Aortic smooth muscle cell (primary cell): ENCODE results near the gene FLRT2. TPM values are rescaled to one million over a fixed set of nuclear protein-coding genes. Genes with fewer than 3 reads are reported as not detected.

ENCODE experiments used
- total RNA-seq: library from RNA; depleted of rRNA; stranded (reverse); fragments of >200 nt; gene quantifications from 2 replicates; pipeline ENCODE4 v1.2.3, GENCODE V29; 2014

Gene FLRT2
- total RNA-seq = 2.8 and 6.8 TPM in 2 replicates

GRCh38 chr14:85529803-85530574, at the start of gene FLRT2:
Gene FLRT2 (plus strand): TSS chr14:85530144. CDS start chr14:85621515, 91,371 bp downstream.

